ENCODE data around the gene TWIST1.

TWIST1 gene

GRCh38 chr7:19089378-19089777 lies 28.1 kb downstream of the TWIST1 start:
- Histone ChIP-seq H3K9ac (ENCODE audit: low read length) (no peak overlapping the region), H3K4me1 (ENCODE audit: low read length) (no peaks in the 10 kb centered on the region), H3K27me3 (ENCODE audit: low read depth, low read length) (no peaks in the 10 kb centered on the region), H2AFZ (ENCODE audit: low read depth, low read length) (no peak overlapping the region), H3K4me3 (ENCODE audit: low read length) (no peak overlapping the region), H3K4me2 (ENCODE audit: low read length) (no peak overlapping the region), H3K79me2 (ENCODE audit: low read length) (no peaks in the 10 kb centered on the region), H3K9me3 (ENCODE audit: insufficient read depth, low read length) (no peaks in the 10 kb centered on the region), H3K27ac (ENCODE audit: low read length) (no peak overlapping the region), H4K20me1 (ENCODE audit: insufficient read depth, low read length) (no peaks in the 10 kb centered on the region), H3K36me3 (replicated peaks; ENCODE audit: low read depth, low read length) (no peaks in the 10 kb centered on the region)
- no peak for TF ChIP-seq EZH2phosphoT487 (IDR thresholded peaks at IDR 0.05; ENCODE audit: low read depth)
- TF ChIP-seq CTCF (IDR thresholded peaks at IDR 0.05; ENCODE audit: low read depth, low read length) = no peak

GRCh38 chr7:19080093-19080492 lies 37.3 kb downstream of the TWIST1 start:
- H3K27ac ChIP-seq (ENCODE audit: low read length) = no peak overlapping the region

GRCh38 chr7:19079066-19079465 lies 38.4 kb downstream of the TWIST1 start:
- no peaks in the 10 kb centered on the region for H3K36me3 ChIP-seq (replicated peaks; ENCODE audit: low read depth, low read length)
- H3K4me1 ChIP-seq (ENCODE audit: low read length) = no peaks in the 10 kb centered on the region
- TF ChIP-seq EZH2phosphoT487 (IDR thresholded peaks at IDR 0.05; ENCODE audit: low read depth) (no peak), CTCF (IDR thresholded peaks at IDR 0.05; ENCODE audit: low read depth, low read length) (no peak)
- H3K27me3 ChIP-seq (ENCODE audit: low read depth, low read length) = no peaks in the 10 kb centered on the region
- no peak overlapping the region for H3K4me2 ChIP-seq (ENCODE audit: low read length)
- H3K79me2 ChIP-seq (ENCODE audit: low read length) = no peaks in the 10 kb centered on the region
- no peak overlapping the region for H3K4me3 ChIP-seq (ENCODE audit: low read length)
- no peak overlapping the region for H3K27ac ChIP-seq (ENCODE audit: low read length)
- H3K9me3 ChIP-seq (ENCODE audit: insufficient read depth, low read length) = no peaks in the 10 kb centered on the region
- no peaks in the 10 kb centered on the region for H4K20me1 ChIP-seq (ENCODE audit: insufficient read depth, low read length)
- no peak overlapping the region for H3K9ac ChIP-seq (ENCODE audit: low read length)
- H2AFZ ChIP-seq (ENCODE audit: low read depth, low read length) = no peak overlapping the region

More at GRCh38 chr7:19080093-19080492, 37.3 kb downstream of the TWIST1 start:
- Histone ChIP-seq H3K79me2 (ENCODE audit: low read length) (no peaks in the 10 kb centered on the region), H3K4me1 (ENCODE audit: low read length) (no peaks in the 10 kb centered on the region), H3K9ac (ENCODE audit: low read length) (no peak overlapping the region), H3K4me2 (ENCODE audit: low read length) (no peak overlapping the region), H3K36me3 (replicated peaks; ENCODE audit: low read depth, low read length) (no peaks in the 10 kb centered on the region), H4K20me1 (ENCODE audit: insufficient read depth, low read length) (no peaks in the 10 kb centered on the region), H2AFZ (ENCODE audit: low read depth, low read length) (no peak overlapping the region), H3K9me3 (ENCODE audit: insufficient read depth, low read length) (no peaks in the 10 kb centered on the region), H3K4me3 (ENCODE audit: low read length) (no peak overlapping the region), H3K27me3 (ENCODE audit: low read depth, low read length) (no peaks in the 10 kb centered on the region)
- TF ChIP-seq EZH2phosphoT487 (IDR thresholded peaks at IDR 0.05; ENCODE audit: low read depth) = no peak
- no peak for TF ChIP-seq CTCF (IDR thresholded peaks at IDR 0.05; ENCODE audit: low read depth, low read length)

GRCh38 chr7:19069842-19070241 lies 47.6 kb downstream of the TWIST1 start:
- Histone ChIP-seq H3K9ac (ENCODE audit: low read length) (no peak overlapping the region), H2AFZ (ENCODE audit: low read depth, low read length) (no peak overlapping the region), H3K27me3 (ENCODE audit: low read depth, low read length) (no peaks in the 10 kb centered on the region), H3K4me3 (ENCODE audit: low read length) (no peak overlapping the region), H3K9me3 (ENCODE audit: insufficient read depth, low read length) (no peaks in the 10 kb centered on the region), H3K27ac (ENCODE audit: low read length) (no peak overlapping the region), H4K20me1 (ENCODE audit: insufficient read depth, low read length) (no peaks in the 10 kb centered on the region), H3K79me2 (ENCODE audit: low read length) (no peaks in the 10 kb centered on the region), H3K4me1 (ENCODE audit: low read length) (no peaks in the 10 kb centered on the region), H3K36me3 (replicated peaks; ENCODE audit: low read depth, low read length) (no peaks in the 10 kb centered on the region), H3K4me2 (ENCODE audit: low read length) (no peak overlapping the region)
- TF ChIP-seq CTCF (IDR thresholded peaks at IDR 0.05; ENCODE audit: low read depth, low read length) (no peak), EZH2phosphoT487 (IDR thresholded peaks at IDR 0.05; ENCODE audit: low read depth) (no peak)
